HG02610 (cell line): ENCODE data around the gene C20orf141.
"Not testable (repeated sequence)": the region's sequence is repeated elsewhere in the genome, so short reads cannot be mapped to it uniquely, and the experiment has no call there.

Experiments used
- ATAC-seq: cut with Tn5 transposase; IDR thresholded peaks from one replicate; pipeline ENCODE4 v1.9.1; 2021; ENCODE audit warnings: mild to moderate bottlenecking, moderate library complexity; ENCODE audit not compliant: unreplicated experiment

C20orf141 gene

GRCh38 chr20:2814587-2815051, at the start of gene C20orf141:
C20orf141 (plus strand) TSS chr20:2814987; CDS start chr20:2815185, 198 bp downstream.
- no peak for ATAC-seq

GRCh38 chr20:2767768-2768631, 46.8 kb upstream of the C20orf141 start:
- no peak for ATAC-seq

- no peak for ATAC-seq
These were observed 46.2 kb upstream of the C20orf141 start for GRCh38 chr20:2768632-2769015.

- not testable (repeated sequence) for ATAC-seq
These were observed 44.7 kb upstream of the C20orf141 start for GRCh38 chr20:2770091-2770490.

- ATAC-seq = no peak
These were observed 43.1 kb upstream of the C20orf141 start for GRCh38 chr20:2771631-2772080.

- ATAC-seq = no peak
These were observed 41.0 kb upstream of the C20orf141 start for GRCh38 chr20:2773812-2774211.

GRCh38 chr20:2775139-2775538, 39.6 kb upstream of the C20orf141 start:
- ATAC-seq = no peak

GRCh38 chr20:2778602-2779321, 36.0 kb upstream of the C20orf141 start:
- no peak for ATAC-seq

- ATAC-seq = no peak
These were observed 33.8 kb upstream of the C20orf141 start for GRCh38 chr20:2780948-2781347.

GRCh38 chr20:2783908-2784566, 30.8 kb upstream of the C20orf141 start:
- no peak for ATAC-seq

GRCh38 chr20:2793471-2793870, 21.3 kb upstream of the C20orf141 start:
- ATAC-seq = no peak

- ATAC-seq = no peak
These were observed 20.5 kb upstream of the C20orf141 start for GRCh38 chr20:2794202-2794748.

- no peak for ATAC-seq
These were observed 19.8 kb upstream of the C20orf141 start for GRCh38 chr20:2794866-2795447.

- ATAC-seq = no peak
These were observed 19.3 kb upstream of the C20orf141 start for GRCh38 chr20:2795451-2795850.

- ATAC-seq = no peak
These were observed 18.7 kb upstream of the C20orf141 start for GRCh38 chr20:2796011-2796660.

GRCh38 chr20:2797136-2797983, 17.4 kb upstream of the C20orf141 start:
- ATAC-seq = no peak

GRCh38 chr20:2798095-2798805, 16.5 kb upstream of the C20orf141 start:
- no peak for ATAC-seq

GRCh38 chr20:2798814-2799213, 16.0 kb upstream of the C20orf141 start:
- ATAC-seq = no peak

GRCh38 chr20:2799271-2799670, 15.5 kb upstream of the C20orf141 start:
- no peak for ATAC-seq
